Upper lobe of left lung (tissue), 6 donors: ENCODE data around the gene GPATCH1. TPM values are rescaled to one million over a fixed set of nuclear protein-coding genes. Genes with fewer than 3 reads are reported as not detected.

ENCODE experiments used
- ATAC-seq, 2 donors: fragments of 200-7000 bp; cut with Tn5 transposase; one replicate each; pipeline ENCODE4 v1.9.1; 2022; ENCODE audit warnings: mild to moderate bottlenecking in 2 of 2, moderate library complexity in 2 of 2; ENCODE audit not compliant: low FRiP score in 2 of 2
- DNase-seq, 2 donors: peaks; one replicate each; pipeline ENCODE4 v3.0.0-alpha.2; 2019 to 2020
- H3K27ac ChIP-seq, 4 donors: fragments of 200-600 bp; sonication (generic); one replicate each; pipeline ENCODE4 v1.5.1; 2016 to 2019
- H3K27me3 ChIP-seq, 4 donors: fragments of 200-600 bp; sonication (generic); one replicate each; pipeline ENCODE4 v1.5.1; 2017 to 2019
- H3K36me3 ChIP-seq, 4 donors: fragments of 200-600 bp; sonication (generic); one replicate each; pipeline ENCODE4 v1.5.1; 2016 to 2019
- H3K4me1 ChIP-seq, 4 donors: fragments of 200-600 bp; sonication (generic); one replicate each; pipeline ENCODE4 v1.5.1; 2018 to 2019
- H3K4me3 ChIP-seq, 4 donors: fragments of 200-600 bp; sonication (generic); one replicate each; pipeline ENCODE4 v1.5.1; 2017 to 2019; ENCODE audit warnings: mild to moderate bottlenecking in 2 of 4, moderate library complexity in 1 of 4
- H3K9me3 ChIP-seq, 4 donors: fragments of 200-600 bp; sonication (generic); one replicate each; pipeline ENCODE4 v1.5.1; 2018 to 2019
- EP300 ChIP-seq, 4 donors: sonication (generic); formaldehyde crosslinking; IDR thresholded peaks; one replicate each; pipeline ENCODE4 v1.5.1; 2017; ENCODE audit warnings: antibody characterized with exemption in 4 of 4, control low read depth in 2 of 4
- POLR2A ChIP-seq, 4 donors: fragments of 450-650 bp; IDR thresholded peaks; one replicate each; pipeline ENCODE4 v1.5.1; 2016 to 2017; ENCODE audit warnings: antibody characterized with exemption in 4 of 4, mild to moderate bottlenecking in 2 of 4
- POLR2AphosphoS5 ChIP-seq, 2 donors: sonication (generic); formaldehyde crosslinking; IDR thresholded peaks; one replicate each; pipeline ENCODE4 v1.5.1; 2017; ENCODE audit warnings: antibody characterized with exemption in 2 of 2
- WGBS, 2 donors: methylation state at CpG; one replicate each; pipeline ENCODE4 v1.1.5; 2017 to 2018; 5-methylcytosine and 5-hydroxymethylcytosine counted together
- total RNA-seq, 6 donors: library from RNA; depleted of rRNA in 4 of 6; stranded (reverse); fragments of >200 nt in 4 of 6; gene quantifications; one replicate each; pipeline versions ENCODE4 v1.1.0 to v1.2.1, GENCODE V29; 2016 to 2021
- TF ChIP-seq, protein P1 (sequence below), 6 experiments: fragments of 450-650 bp in 4 of 6; fragments of 200-600 bp in 2 of 6; sonication (generic) in 2 of 6; IDR thresholded peaks; one replicate each; pipeline ENCODE4 v1.5.1; 2016 to 2019; ENCODE audit warnings: antibody characterized with exemption in 6 of 6
- donor health status: DM: no; HTN: no; CAD: no; lungs with moderate emphysema.
- donor health status: DM: no; HTN: yes; CAD: no; lungs with severe emphysema.

The GPATCH1 gene
- total RNA-seq, 6 donors from 2014 or later, result 4.7 to 11.5 (median 6.8) TPM

DNA sequence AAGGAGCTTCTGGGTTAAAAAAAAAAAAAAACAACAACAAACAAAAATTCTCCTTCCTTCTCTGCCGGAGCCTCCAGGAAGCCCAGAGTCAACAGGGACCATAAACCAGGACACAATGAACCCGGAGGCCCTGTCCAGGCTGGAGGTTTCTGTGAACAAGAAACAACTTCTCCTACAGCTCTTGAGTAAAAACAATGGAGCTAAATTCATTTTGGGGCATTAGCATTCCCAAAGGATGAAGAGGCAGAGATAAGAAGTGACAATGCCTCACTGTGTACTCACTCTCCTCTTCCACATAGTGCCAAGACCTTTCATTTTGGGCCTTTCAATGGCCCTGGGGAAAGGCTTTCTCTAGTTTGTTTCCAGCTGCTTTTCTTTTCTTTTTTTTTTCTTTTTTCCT lies 25.3 kb upstream of the GPATCH1 start:
- WGBS, 2 donors, result 44 to 45% methylated on average over 2 of the region's 2 CpGs

DNA sequence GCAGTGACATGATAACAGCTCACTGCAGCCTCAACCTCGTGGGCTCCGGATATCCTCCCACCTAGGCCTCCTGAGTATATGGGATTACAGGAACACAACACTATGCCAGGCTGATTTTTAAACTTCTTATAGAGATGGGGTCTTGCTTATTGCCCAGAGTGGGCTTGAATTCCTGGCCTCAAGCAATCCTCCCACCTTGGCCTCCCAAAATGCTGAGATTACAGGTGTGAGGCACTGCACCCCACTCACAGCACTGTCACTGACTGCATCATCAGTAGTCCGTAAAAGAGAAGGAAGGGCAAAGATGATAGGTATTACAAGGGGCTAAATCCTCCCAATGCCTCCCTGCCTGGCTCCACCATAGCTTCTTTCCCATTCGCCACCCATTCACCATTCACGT lies 20.4 kb upstream of the GPATCH1 start:
- no peak overlapping the region for H3K27ac ChIP-seq
- H3K9me3 ChIP-seq, result no peaks in the 10 kb centered on the region
- H3K36me3 ChIP-seq, result no peaks in the 10 kb centered on the region
- TF ChIP-seq EP300 (IDR thresholded peaks at IDR 0.05) (no peak), POLR2AphosphoS5 (IDR thresholded peaks at IDR 0.05) (no peak), POLR2A (IDR thresholded peaks at IDR 0.05) (no peak)
- TF ChIP-seq, protein P1, sequence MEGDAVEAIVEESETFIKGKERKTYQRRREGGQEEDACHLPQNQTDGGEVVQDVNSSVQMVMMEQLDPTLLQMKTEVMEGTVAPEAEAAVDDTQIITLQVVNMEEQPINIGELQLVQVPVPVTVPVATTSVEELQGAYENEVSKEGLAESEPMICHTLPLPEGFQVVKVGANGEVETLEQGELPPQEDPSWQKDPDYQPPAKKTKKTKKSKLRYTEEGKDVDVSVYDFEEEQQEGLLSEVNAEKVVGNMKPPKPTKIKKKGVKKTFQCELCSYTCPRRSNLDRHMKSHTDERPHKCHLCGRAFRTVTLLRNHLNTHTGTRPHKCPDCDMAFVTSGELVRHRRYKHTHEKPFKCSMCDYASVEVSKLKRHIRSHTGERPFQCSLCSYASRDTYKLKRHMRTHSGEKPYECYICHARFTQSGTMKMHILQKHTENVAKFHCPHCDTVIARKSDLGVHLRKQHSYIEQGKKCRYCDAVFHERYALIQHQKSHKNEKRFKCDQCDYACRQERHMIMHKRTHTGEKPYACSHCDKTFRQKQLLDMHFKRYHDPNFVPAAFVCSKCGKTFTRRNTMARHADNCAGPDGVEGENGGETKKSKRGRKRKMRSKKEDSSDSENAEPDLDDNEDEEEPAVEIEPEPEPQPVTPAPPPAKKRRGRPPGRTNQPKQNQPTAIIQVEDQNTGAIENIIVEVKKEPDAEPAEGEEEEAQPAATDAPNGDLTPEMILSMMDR (IDR thresholded peaks at IDR 0.05), result no peak
- 82% methylated on average over 5 of the region's 5 CpGs for WGBS, 2 donors
- H3K27me3 ChIP-seq, result peaks cover 0 to 24% (median 8%) of the 10 kb centered on the region in 4 donors
- H3K4me3 ChIP-seq, result no peak overlapping the region
- ATAC-seq (no peak), DNase-seq (no peak)
- H3K4me1 ChIP-seq, result peaks cover 9 to 27% (median 16%) of the 10 kb centered on the region in 4 donors

More for the DNA sequence above, 25.3 kb upstream of the GPATCH1 start:
- no peaks in the 10 kb centered on the region for H3K36me3 ChIP-seq
- H3K27me3 ChIP-seq, result no peaks in the 10 kb centered on the region
- peaks cover 0 to 11% (median 9%) of the 10 kb centered on the region in 4 donors for H3K4me1 ChIP-seq
- no peak overlapping the region for H3K4me3 ChIP-seq
- DNase-seq (no peak), ATAC-seq (no peak)
- no peaks in the 10 kb centered on the region for H3K9me3 ChIP-seq
- TF ChIP-seq POLR2A (IDR thresholded peaks at IDR 0.05) (no peak), EP300 (IDR thresholded peaks at IDR 0.05) (no peak), POLR2AphosphoS5 (IDR thresholded peaks at IDR 0.05) (no peak)
- TF ChIP-seq, protein P1 (IDR thresholded peaks at IDR 0.05), result no peak
- no peak overlapping the region for H3K27ac ChIP-seq

DNA sequence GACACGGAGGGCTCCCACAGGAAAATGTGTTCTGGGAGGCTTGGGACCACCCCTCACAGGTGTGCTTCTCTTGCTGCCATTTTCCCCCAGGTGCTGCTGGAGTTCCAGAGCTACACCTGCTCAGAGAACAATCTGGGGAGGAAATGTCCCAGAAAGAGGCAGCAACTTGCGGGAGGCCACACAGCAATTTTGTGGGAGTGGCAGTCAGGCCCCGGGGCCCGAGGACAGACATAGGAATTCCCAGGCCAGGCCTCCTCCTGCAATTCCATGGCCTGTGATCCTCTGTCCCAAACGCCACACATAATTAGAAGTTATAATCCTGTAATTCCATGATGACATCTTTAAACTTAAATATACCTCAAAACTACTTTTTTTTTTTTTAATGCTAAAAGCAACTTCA lies 18.1 kb upstream of the GPATCH1 start:
- Histone ChIP-seq H3K4me1 (peaks cover 9 to 27% (median 16%) of the 10 kb centered on the region in 4 donors), H3K27me3 (peaks cover 0 to 24% (median 8%) of the 10 kb centered on the region in 4 donors), H3K4me3 (no peak overlapping the region), H3K27ac (no peak overlapping the region), H3K9me3 (no peaks in the 10 kb centered on the region), H3K36me3 (no peaks in the 10 kb centered on the region)
- no peak for ATAC-seq
- no peak for TF ChIP-seq POLR2AphosphoS5 (IDR thresholded peaks at IDR 0.05)
- TF ChIP-seq POLR2A (IDR thresholded peaks at IDR 0.05), result no peak
- no peak for TF ChIP-seq EP300 (IDR thresholded peaks at IDR 0.05)
- TF ChIP-seq, protein P1 (IDR thresholded peaks at IDR 0.05), result no peak
- WGBS, 2 donors, result 82 to 90% methylated on average over 5 of the region's 5 CpGs
- DNase-seq, result no peak

DNA sequence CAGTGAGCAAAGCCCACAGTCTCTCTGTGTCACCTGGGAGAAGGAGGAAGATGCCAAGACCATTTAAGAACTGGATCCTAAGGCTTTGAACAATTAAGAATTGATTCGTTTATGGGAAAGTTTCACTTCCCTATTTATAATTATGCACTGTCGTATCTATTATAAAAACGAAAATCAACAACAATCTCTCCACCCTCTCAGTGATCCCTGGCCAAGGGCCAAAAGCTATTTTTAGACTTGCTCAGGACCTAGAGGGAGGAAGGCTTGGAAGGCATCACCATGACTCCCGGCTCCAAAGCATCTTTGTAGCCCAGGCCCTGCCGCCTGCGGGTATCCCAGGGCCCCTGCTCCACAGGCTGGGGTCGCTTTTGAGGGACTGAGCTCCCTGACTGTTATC lies 17.6 kb upstream of the GPATCH1 start:
- Histone ChIP-seq H3K27me3 (peaks cover 0 to 24% (median 8%) of the 10 kb centered on the region in 4 donors), H3K4me3 (peak overlapping the region in 3 of 4 donors; percentile 56 to 83 (median 79)), H3K9me3 (no peaks in the 10 kb centered on the region), H3K4me1 (peaks cover 9 to 27% (median 16%) of the 10 kb centered on the region in 4 donors), H3K27ac (no peak overlapping the region), H3K36me3 (no peaks in the 10 kb centered on the region)
- no peak for TF ChIP-seq POLR2A (IDR thresholded peaks at IDR 0.05)
- no peak for TF ChIP-seq EP300 (IDR thresholded peaks at IDR 0.05)
- no peak for TF ChIP-seq POLR2AphosphoS5 (IDR thresholded peaks at IDR 0.05)
- TF ChIP-seq, protein P1 (IDR thresholded peaks at IDR 0.05), result no peak
- DNase-seq (no peak), ATAC-seq (no peak)
- WGBS, 2 donors, result 4 to 10% methylated on average over 7 of the region's 7 CpGs
